GM21423 (cell line): ENCODE measurements around the gene DDX27.
A peak's percentile ranks its signal among the peaks of the same experiment; 100 is the strongest.
"Not testable (repeated sequence)": the region's sequence is repeated elsewhere in the genome, so short reads cannot be mapped to it uniquely, and the experiment has no call there.

ENCODE experiments used
- ATAC-seq: cut with Tn5 transposase; IDR thresholded peaks from one replicate; pipeline ENCODE4 v1.9.1; 2021; ENCODE audit warnings: mild to moderate bottlenecking, moderate library complexity; ENCODE audit not compliant: unreplicated experiment

The DDX27 gene, protein sequence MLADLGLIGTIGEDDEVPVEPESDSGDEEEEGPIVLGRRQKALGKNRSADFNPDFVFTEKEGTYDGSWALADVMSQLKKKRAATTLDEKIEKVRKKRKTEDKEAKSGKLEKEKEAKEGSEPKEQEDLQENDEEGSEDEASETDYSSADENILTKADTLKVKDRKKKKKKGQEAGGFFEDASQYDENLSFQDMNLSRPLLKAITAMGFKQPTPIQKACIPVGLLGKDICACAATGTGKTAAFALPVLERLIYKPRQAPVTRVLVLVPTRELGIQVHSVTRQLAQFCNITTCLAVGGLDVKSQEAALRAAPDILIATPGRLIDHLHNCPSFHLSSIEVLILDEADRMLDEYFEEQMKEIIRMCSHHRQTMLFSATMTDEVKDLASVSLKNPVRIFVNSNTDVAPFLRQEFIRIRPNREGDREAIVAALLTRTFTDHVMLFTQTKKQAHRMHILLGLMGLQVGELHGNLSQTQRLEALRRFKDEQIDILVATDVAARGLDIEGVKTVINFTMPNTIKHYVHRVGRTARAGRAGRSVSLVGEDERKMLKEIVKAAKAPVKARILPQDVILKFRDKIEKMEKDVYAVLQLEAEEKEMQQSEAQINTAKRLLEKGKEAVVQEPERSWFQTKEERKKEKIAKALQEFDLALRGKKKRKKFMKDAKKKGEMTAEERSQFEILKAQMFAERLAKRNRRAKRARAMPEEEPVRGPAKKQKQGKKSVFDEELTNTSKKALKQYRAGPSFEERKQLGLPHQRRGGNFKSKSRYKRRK

DNA sequence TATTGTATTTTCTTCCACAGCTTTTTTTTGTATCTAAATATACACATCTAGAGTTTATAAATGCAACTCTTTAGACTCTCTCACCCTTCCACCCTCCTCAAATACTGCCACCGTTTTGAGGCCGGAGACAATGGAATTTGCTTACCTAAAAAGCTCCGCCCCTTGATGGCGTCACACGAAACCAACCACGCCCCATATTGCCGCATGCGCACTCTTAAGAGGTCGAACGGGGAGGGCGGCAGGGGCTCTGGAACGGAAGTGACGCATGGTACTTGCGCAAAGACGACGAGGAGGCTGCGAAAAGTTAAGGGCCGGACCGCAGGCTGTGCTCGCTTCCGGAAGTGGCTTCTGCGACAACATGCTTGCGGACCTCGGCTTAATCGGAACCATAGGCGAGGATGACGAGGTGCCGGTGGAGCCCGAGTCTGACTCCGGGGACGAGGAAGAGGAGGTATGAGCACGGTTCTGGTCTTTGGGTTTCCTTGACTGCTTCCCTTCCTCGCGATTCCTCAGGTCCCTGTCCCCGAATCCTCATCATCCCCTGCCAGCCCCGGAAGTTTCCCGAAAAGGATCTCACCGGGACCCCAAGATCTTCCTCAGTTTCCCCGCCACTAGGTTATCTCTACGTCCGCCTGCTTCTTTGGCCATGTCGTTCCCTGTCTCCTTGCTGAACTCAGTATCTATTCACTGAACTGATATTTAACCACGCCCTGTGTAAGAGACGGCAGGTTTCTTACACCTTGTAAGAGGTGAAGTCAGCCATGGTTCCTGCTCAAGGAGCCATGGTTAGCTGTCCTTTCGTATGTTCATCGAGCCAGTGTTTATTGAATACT is at the start of gene DDX27:
TSS of gene DDX27 (plus strand) at position 326 of the 833 bp plus-strand sequence. CDS start at position 359, 33 bp downstream.
- ATAC-seq, result peak; percentile 90

DNA sequence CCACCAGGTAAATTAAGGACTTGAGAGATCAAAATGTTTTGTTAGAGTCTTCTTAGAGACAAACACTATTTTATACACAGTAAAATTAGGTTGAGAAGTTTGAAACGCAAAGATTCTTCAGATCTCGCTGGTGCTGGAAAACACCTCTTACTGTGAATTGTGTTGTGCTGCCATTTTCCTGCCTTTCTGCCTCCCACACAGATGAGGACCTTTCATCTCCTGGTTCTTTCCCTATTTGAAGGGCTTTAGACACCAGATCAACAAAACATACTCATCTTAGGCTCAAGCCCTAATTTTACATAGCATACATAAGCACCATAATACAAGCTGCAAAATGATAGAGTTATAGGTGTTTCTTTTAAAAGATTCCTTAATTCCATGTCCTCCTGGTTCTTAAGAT is 49.7 kb upstream of the DDX27 start:
- no peak for ATAC-seq

DNA sequence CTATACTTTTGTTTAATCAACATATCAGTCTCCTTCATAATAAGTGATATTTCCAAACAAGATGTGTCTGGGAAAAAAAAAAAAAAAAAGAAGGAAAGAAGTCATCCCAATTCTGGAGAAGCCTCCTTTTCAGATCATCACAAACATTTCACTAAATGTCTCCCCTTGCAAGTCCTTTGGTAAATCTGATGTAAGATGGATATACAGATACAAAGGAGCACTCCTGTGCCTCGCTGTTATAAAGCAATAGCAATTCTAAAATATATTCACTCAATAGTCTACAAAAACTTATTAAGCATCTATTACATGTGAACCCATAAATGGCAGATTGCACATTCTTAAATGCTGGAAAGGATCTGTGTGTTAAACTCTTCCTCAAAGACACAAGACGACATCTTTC is 48.5 kb upstream of the DDX27 start:
- no peak for ATAC-seq

DNA sequence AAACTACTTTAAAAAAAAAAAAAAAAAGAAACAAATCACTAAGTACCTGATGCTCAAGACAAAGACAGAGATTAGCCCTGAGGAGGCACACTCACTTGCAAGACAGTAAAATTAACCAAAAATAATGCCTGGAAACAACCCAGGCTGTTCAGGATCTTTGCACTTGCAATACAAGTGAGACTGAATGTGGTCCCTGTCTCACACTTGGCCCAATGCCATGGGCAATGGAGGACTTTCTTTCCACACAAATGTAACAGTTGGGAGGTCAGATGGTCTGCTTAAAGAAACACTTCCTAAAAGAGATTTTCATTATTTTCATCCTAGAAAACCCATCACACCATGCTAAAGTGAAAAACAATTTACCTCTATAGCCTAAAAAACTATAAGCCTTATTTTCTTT is 47.3 kb upstream of the DDX27 start:
- ATAC-seq, result no peak

DNA sequence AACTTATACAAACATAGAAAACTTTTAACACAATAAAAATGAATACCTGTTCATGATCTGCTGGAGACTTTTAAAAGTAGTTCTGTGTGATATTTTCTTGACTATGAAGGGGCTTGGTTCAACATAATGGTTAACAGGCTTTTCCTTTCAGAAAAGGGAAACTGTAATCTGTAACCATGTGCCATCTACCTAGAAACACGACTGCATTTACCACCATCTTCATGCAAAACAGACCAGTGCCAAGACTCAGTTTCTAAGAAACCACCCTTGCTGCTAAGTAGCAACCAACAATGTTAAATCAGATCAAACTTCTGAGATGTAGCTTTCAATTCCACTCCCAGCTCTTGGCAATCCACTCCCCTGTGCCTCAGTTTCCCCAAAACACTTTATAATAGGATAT is 46.8 kb upstream of the DDX27 start:
- no peak for ATAC-seq

DNA sequence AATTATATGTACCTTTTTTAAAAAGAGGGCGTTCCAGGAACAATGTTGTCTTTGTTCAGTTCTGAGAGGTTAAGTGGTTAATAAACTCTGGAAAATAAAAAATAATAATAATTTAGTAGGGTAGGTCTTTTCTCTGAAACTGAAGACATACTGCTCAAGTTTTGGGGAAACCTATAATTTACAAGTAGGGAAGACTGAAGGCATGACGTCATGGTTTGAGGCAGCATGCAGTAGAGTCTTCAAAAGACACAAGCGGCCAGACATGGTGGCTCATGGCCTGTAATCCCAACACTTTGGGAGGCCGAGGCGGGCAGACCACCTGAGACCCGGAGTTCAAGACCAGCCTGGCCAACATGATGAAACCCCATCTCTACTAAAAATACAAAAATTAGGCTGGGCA is 45.0 kb upstream of the DDX27 start:
- ATAC-seq, result no peak

DNA sequence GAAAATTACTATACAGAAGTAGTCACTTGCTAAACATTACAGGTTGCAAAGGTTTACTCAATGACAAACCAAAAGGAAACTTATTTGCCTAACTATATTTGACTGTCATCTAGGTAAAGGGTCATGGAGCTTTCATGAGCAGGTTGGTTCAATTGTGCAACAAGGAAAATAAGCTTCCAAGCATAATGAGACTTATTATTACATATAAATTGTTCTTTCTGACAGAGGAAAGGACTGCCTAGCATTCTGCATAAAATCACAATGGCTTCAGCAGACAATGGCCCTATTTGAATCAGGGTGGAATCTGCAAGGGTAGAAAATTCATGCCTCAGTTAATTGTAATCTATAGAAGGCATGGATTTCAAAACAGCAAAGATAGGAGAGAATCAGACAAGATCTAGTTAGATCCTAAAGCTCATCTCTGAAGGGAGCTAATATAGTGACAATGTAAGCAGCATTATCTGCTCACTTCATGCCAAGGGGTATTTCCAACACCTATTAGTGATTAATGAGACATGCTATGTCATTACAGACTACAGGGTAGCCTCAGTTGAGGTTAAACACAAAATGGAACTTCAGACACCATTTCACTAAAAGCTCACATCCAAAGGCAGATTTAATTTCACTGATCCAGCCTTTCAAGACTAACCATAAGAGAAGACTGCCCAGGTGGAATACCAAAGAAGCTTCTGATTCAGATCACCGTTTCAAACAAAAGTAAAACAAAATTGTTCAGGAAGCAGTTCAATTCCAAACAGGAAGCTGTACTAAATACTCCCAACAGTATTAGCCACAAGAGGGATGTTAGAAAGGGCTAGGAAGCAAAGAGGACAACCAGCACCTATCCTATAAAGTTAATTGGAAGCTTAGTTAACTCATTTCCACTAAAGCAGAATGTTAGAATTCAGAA is 39.6 kb upstream of the DDX27 start:
- no peak for ATAC-seq

DNA sequence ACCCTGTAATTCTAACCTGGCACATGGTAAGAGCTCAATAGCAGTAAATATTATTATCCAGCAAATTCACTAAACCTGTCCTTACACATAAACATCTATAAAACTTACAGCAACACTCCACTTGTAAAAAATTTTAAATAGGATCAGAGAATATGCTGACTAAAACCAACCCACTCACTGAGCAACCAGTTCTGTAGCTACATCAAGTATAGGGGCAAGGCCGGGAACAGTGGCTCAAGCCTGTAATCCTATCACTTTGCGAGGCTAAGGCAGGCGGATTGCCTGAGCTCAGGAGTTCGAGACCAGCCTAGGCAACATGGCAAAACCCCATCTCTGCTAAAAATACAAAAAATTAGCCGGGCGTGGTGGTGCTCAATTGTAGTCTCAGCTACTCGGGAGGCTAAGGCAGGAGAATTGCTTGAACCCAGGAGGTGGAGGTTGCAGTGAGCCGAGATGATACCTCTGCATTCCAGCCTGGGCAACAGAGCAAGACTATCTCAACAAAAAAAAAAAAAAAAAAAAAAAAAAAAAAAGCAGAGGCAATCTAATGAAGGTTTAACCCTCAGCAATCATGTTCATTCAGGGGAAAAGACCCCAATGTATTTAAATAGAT is 37.8 kb upstream of the DDX27 start:
- no peak for ATAC-seq

DNA sequence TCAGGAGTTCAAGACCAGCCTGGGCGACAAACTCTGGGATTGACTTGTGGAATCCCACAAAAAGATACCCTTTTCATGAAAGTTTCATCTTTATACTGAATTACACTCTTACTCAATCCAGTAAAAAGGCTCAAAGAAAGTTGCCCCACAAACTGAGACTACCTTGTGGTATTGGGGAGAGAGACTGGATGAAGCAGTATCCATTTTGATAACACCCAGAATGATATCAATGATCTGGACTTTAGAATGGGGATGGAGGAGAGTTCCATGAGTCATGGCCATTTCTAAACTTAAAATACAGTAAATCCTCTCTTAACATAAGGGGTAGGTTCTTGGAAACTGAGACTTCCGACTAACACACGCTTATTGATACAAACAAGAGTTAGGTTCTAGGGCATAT is 35.8 kb upstream of the DDX27 start:
- no peak for ATAC-seq

DNA sequence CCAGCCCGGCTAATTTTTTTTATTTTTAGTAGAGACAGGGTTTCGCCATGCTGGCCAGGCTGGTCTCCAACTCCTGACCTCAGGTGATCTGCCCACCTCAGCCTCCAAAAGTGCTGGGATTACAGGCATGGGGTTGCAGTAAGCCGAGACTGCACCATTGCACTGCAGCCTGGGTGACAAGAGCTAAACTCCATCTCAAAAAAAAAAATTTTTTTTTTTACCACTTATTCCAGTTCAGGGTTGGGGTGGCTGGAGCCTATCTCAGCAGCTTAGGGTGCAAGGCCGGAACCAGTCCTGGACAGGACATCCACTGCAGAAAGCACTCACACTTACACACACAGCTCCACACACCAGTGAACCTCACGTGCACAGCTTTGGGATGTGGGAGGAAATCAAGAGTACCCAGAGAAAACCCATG is 35.1 kb upstream of the DDX27 start:
- ATAC-seq, result not testable (repeated sequence)

DNA sequence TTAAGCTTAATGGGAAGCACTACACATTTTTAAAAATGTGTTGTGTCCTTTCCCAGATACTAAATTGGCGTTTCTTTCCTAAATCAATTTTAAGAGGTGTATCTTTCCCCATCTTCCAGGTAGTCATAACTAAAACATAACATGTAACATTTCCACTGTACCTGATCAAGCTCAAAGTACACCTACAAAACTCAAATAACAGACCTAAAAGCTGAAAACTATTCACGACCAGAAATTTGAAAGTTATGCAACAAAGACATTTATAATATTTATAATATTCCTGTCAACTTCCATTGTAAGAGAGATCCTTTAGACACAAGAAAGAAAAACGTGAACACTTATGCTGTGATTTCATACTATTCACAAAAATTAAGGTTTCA is 34.5 kb upstream of the DDX27 start:
- ATAC-seq, result no peak

DNA sequence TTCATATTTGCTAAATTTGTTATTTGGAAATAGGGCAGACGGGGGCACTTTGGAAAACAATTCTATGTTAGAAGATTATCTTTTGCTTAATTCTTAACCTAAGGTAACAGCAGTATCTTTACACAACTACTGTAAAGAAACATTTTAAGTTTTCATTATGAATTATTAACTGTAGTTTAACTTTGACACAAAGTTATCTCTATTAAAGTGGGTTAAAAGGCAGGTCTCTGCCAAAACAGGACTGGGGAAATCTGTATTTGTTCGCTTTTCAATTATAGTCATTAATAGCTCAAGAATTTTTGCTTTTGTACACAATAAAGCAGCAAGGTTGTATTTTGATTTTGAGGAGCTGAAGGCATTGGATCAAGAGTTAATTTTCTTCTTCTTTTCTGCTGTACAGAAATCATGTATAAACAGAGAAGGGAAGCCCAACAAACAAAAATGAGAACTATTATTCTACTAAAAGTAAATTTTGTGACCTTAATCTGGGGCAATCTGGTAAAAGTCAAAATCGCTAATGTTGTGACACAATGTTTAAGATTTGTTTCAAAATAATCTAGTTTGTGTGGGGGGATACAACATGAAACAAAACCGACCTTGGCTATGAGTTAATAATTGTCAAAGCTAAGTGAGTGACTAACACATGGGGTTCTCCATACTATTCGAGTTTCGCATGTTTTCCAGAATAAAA is 34.0 kb upstream of the DDX27 start:
- ATAC-seq, result no peak

DNA sequence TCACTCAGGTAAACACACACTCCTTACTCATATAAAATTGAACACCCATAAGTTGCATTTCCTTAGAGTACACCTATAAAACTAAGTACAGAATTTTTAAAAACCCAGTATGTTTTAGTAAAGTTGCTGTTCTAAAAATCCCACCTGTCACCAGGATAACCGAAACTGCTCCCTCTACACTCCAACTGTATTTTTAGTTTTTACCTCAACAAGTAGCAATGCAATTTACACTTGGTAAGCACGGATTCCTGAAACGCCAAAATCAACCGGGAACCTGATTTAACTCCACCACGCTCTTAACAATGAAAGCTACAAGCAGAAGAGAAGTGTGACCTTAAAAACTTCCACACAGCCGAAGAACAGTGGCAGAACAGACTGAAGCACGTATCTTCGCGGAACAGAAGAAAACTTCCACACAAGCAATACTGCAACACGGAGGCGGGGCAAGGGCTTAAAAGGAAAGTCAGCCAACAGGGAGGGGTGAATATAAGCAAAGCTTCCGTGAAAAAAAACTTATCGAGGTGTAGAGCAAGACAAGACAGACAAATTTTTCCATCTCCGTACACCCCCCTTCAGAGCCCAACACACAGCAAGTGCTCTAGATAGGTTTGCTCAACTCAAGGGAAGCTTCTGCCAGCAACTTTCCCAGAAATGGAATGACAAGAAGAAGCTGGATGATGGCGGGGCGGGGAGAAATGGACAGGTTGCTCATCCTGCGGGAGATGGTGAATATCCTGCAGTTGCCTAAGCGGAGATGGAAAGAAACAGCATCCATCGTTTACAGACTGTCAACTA is 32.5 kb upstream of the DDX27 start:
- ATAC-seq, result no peak

DNA sequence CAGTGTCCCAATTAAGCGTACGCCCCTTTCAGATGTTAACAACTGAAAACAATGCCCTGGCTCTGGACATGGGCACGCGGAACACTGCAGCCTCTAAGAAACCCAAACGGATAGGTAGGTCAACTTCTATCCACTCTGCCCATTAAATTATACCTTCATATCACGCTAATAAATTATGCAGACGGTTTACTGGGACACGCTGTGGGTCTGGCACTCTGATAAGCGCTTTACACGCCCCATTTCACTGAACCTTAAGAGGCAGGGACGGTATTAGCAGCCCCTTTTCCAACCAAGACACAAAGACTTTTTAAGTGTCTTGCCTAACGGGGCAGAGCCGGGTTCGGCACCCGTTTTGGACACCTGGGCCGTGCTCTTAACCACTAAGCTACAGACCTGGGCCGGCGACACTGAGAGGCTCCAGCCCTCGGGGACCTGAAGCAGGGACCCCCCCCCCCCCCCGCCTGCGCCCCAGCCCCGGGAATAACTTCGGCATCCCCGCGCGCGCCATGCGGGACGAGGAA is 31.8 kb upstream of the DDX27 start:
- no peak for ATAC-seq

DNA sequence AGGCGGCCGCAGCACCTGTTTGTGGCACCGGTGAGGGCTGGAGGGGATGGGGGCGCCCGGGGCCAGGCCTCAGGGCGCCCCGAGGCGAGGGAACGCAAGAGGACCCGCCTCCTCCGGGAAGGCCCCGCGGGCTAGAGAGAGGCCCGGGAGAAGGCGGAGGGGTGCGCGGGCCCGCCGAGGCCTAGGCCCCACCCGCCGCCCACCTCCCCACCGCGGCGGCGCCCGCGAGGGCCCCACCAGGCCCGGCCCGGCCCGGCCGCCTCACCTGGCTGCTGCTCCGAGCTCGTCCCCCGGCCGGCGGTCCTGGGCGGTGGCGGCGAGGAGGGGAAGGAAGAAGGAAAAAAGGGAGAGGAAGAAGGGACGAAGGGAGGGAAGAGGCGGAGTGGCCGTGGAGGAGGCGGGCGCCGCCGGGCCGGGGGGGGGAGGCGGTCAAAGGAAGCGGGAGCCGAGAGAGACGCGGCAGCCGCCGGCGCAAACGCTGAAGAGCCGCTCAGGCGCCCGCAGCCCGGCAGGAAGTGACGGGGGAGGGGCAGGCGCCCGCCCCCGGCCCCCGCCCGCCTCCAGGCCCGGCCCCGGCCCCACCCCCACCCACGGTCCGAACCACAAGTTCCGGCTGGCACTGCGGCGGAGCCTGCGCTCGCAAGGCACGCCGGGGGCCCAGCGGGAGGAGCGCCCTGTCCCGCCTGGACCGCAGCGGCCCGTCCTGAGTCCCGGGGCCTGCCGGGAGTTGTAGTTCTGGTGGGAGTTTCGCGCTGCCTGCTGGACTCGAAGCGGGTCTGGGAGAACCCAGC is 31.2 kb upstream of the DDX27 start, which contains the start of gene STAU1:
TSS of gene STAU1 (minus strand) at position 484 of the 791 bp plus-strand sequence. CDS start 22,133 bp downstream, outside the sequence.
- ATAC-seq, result peak; percentile 91

DNA sequence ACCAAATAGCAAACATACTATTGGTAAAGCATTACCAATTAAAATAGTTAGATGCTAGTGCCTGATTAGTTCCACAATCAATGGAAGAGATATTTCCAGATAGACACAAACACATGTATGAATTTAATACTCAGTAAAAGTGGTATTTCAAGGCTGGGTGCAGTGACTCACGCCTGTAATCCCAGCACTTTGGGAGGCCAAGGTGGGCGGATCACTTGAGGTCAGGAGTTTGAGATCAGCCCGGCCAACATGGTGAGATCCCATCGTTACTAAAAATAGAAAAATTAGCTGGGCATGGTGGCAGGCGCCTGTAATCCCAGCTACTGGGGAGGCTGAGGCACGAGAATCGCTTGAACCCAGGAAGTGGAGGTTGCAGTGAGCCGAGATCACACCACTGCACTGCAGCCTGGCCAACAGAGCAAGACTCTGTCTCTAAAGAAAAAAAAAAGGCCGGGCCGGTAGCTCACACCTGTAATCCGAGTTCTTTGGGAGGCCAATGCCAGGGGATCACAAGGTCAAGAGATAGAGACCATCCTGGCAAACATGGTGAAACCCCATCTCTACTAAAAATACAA is 26.2 kb upstream of the DDX27 start:
- not testable (repeated sequence) for ATAC-seq

DNA sequence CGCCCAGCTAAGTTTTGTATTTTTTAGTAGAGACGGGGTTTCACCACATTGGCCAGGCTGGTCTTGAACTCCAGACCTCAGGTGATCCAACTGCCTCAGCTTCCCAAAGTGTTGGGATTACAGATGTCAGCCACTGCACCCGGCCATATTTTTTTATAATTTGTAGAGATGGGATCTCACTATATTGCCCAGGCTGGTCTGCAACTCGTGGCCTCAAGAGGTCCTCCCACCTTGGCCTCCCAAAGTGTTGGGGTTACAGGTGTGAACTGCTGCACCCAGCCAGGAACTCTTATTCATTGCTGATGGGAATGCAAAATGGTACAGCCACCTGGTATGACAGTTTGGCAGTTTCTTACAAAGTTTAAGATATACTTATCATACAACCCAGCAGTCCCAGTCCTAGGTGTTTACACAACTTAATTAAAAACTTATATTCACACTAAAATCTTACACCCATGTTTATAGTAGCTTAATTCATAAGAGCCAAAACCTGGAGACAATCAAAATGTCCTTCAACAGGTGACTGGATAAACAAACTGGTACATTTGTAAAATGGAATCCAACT is 19.4 kb upstream of the DDX27 start:
- ATAC-seq, result no peak
